Kidney (tissue), 14 donors: ENCODE results near the gene AOC1. TPM values are rescaled to one million over a fixed set of nuclear protein-coding genes. Genes with fewer than 3 reads are reported as not detected.

Experiments used
- DNase-seq, 5 donors: peaks; one replicate each; pipeline ENCODE4 v3.0.0-alpha.2; 2013 to 2020
- FAIRE-seq: peaks from 2 replicates; lab custom pipeline; 2012; peaks lifted over from hg19 to GRCh38; lab: Jason Lieb, UNC
- H3K27ac ChIP-seq, 2 donors: one replicate each; pipeline ENCODE4 v1.7.0; 2013; ENCODE audit warnings: low read depth in 2 of 2, low read length in 2 of 2, inconsistent platforms in 1 of 2
- H3K27me3 ChIP-seq: one replicate; pipeline ENCODE4 v1.7.1; 2013; ENCODE audit warnings: low read length, inconsistent platforms; ENCODE audit not compliant: control insufficient read depth, insufficient read depth
- H3K36me3 ChIP-seq, 3 donors: one replicate each; pipeline versions ENCODE4 v1.7.0 to v1.7.1; 2013; ENCODE audit warnings: low read length in 3 of 3, control low read depth in 1 of 3, inconsistent platforms in 1 of 3; ENCODE audit not compliant: insufficient read depth in 3 of 3, control insufficient read depth in 2 of 3
- H3K4me1 ChIP-seq, 3 donors: one replicate each; pipeline versions ENCODE4 v1.7.0 to v1.7.1; 2013; ENCODE audit warnings: low read length in 3 of 3, inconsistent platforms in 1 of 3, low read depth in 1 of 3; ENCODE audit not compliant: control insufficient read depth in 2 of 3, insufficient read depth in 2 of 3
- H3K4me3 ChIP-seq, 3 donors: one replicate each; pipeline versions ENCODE4 v1.7.0 to v1.8.1; 2013; ENCODE audit warnings: low read length in 3 of 3, control low read depth in 1 of 3, inconsistent platforms in 1 of 3
- H3K9ac ChIP-seq, 3 donors: one replicate each; pipeline versions ENCODE4 v1.7.0 to v1.7.1; 2013; ENCODE audit warnings: low read length in 3 of 3, control low read depth in 1 of 3, inconsistent platforms in 1 of 3
- H3K9me3 ChIP-seq, 3 donors: one replicate each; pipeline versions ENCODE4 v1.7.0 to v1.7.1; 2013; ENCODE audit warnings: low read length in 3 of 3, control low read depth in 1 of 3, inconsistent platforms in 1 of 3; ENCODE audit not compliant: control insufficient read depth in 2 of 3, insufficient read depth in 1 of 3
- CTCF ChIP-seq: IDR thresholded peaks from 3 replicates; pipeline ENCODE4 v1.5.1; 2012; ENCODE audit warnings: mild to moderate bottlenecking, moderate library complexity, borderline replicate concordance; ENCODE audit not compliant: insufficient read depth; ENCODE audit errors: extremely low read depth
- intact Hi-C: fragments of 100-400 bp; cut with DNase I; formaldehyde crosslinking; loops from one replicate; pipeline ENCODE4 v1.11.1; 2022
- polyA plus RNA-seq: library from polyadenylated mRNA; stranded (reverse); fragments of 350-450 nt; fragmentation: Illumina TruSeq; extraction: RNeasy Lipid Tissue Mini Kit (QIAGEN cat#74804); gene quantifications from one replicate; pipeline ENCODE4 v1.2.3, GENCODE V29; 2014; ENCODE audit warnings: low read depth, low replicate concordance; ENCODE audit not compliant: insufficient read depth
- total RNA-seq: library from RNA; stranded (reverse); fragmentation: NEBNext Ultra II Directional; extraction: Animal tissue kit (Norgen Biotek cat#: 25700); gene quantifications from one replicate; pipeline ENCODE4 v1.2.1, GENCODE V29; 2021
- donor health status: control.
- donor health status: control.
- donor health status: control.
- donor health status: control.
- donor health status: control.
- donor health status: DM: yes; HTN: yes; CAD: no.
- donor health status: Normal renal cell carcinoma (clear cell type).

The AOC1 gene
- total and polyA plus RNA-seq, 2 donors from 2014 or later, result 99.1 to 170 TPM

GRCh38 chr7:150897502-150898474, 45.5 kb downstream of the AOC1 start:
- Histone ChIP-seq H3K36me3 (no peaks in the 10 kb centered on the region), H3K4me3 (no peak overlapping the region), H3K27me3 (no peaks in the 10 kb centered on the region), H3K4me1 (peaks cover 0 to 5% (median 0%) of the 10 kb centered on the region in 3 donors), H3K27ac (no peak overlapping the region), H3K9me3 (peaks cover 0 to 6% (median 0%) of the 10 kb centered on the region in 3 donors), H3K9ac (no peak overlapping the region)
- no peak for DNase-seq
- no peak for TF ChIP-seq CTCF
- intact Hi-C loops, result no loop called here
- no peak for FAIRE-seq

- Histone ChIP-seq H3K9me3 (no peaks in the 10 kb centered on the region), H3K4me1 (peaks cover 0 to 6% (median 0%) of the 10 kb centered on the region in 3 donors), H3K27me3 (no peaks in the 10 kb centered on the region), H3K27ac (no peak overlapping the region), H3K4me3 (no peak overlapping the region), H3K36me3 (no peaks in the 10 kb centered on the region), H3K9ac (no peak overlapping the region)
- intact Hi-C loops, result no loop called here
- FAIRE-seq, result no peak
- peak; percentile 97 for TF ChIP-seq CTCF
- peak; percentile 67 to 94 (median 83) for DNase-seq
Measured at GRCh38 chr7:150898475-150899011, 46.2 kb downstream of the AOC1 start.

- peak in 1 of 5 donors; percentile 46 for DNase-seq
- Histone ChIP-seq H3K27ac (no peak overlapping the region), H3K9me3 (no peaks in the 10 kb centered on the region), H3K9ac (no peak overlapping the region), H3K4me1 (peaks cover 0 to 8% (median 0%) of the 10 kb centered on the region in 3 donors), H3K27me3 (no peaks in the 10 kb centered on the region), H3K4me3 (no peak overlapping the region), H3K36me3 (no peaks in the 10 kb centered on the region)
- intact Hi-C loops, result loop anchor here (10.0 kb wide), 1 partner anchor 214 kb away; no protein-coding TSS in a partner anchor
- TF ChIP-seq CTCF, result no peak
- FAIRE-seq, result no peak
Measured at GRCh38 chr7:150900675-150901074, 48.4 kb downstream of the AOC1 start.
